Calu3 (cell line): Measurements from ENCODE around the gene CHD5. TPM values are rescaled to one million over a fixed set of nuclear protein-coding genes. Genes with fewer than 3 reads are reported as not detected.

ENCODE experiments used
- BruUV-seq: library from RNA; stranded (reverse); fragments of 400-500 nt; replicated peaks from 2 replicates; lab custom pipeline; 2021; lab: Mats Ljungman, UMichigan
- CTCF ChIA-PET: fragments of 300-600 bp; sonication (Branson Sonifier 250); formaldehyde crosslinking; loops from one replicate; lab custom pipeline; 2022; ENCODE audit warnings: antibody characterized with exemption; lab: Charles Lee
- DNase-seq: peaks from one replicate; pipeline ENCODE4 v3.0.0; 2022
- H3K27ac Mint-ChIP-seq: one replicate; pipeline ENCODE4 v1.8.0; 2022; ENCODE audit warnings: mixed read lengths; ENCODE audit not compliant: unreplicated experiment
- H3K27me3 Mint-ChIP-seq: one replicate; pipeline ENCODE4 v1.8.0; 2022; ENCODE audit warnings: mixed read lengths; ENCODE audit not compliant: unreplicated experiment
- H3K36me3 Mint-ChIP-seq: one replicate; pipeline ENCODE4 v1.8.0; 2022; ENCODE audit warnings: mild to moderate bottlenecking, moderate library complexity, mixed read lengths; ENCODE audit not compliant: insufficient read depth, unreplicated experiment
- H3K4me1 Mint-ChIP-seq: one replicate; pipeline ENCODE4 v1.8.0; 2022; ENCODE audit warnings: mild to moderate bottlenecking, low read depth, mixed read lengths; ENCODE audit not compliant: unreplicated experiment
- H3K4me3 Mint-ChIP-seq: one replicate; pipeline ENCODE4 v1.8.0; 2022; ENCODE audit warnings: mild to moderate bottlenecking, low read depth, moderate library complexity, mixed read lengths; ENCODE audit not compliant: unreplicated experiment
- H3K9me3 Mint-ChIP-seq: one replicate; pipeline ENCODE4 v1.8.0; 2022; ENCODE audit warnings: low read depth, mixed read lengths; ENCODE audit not compliant: unreplicated experiment
- CTCF ChIP-seq: fragments of 200-600 bp; IDR thresholded peaks from one replicate; pipeline ENCODE4 v1.8.0; 2022; ENCODE audit warnings: antibody characterized with exemption; ENCODE audit not compliant: unreplicated experiment
- intact Hi-C: fragments of 100-400 bp; cut with micrococcal nuclease; formaldehyde crosslinking; loops from one replicate; pipeline ENCODE4 v1.10.0; 2022; ENCODE audit not compliant: unreplicated experiment
- total RNA-seq: library from RNA; stranded (reverse); gene quantifications from 2 replicates; pipeline ENCODE4 v1.2.3, GENCODE V29; 2022

The CHD5 gene
- total RNA-seq, 1 experiment from 2014 or later = 0.28 TPM

GRCh38 chr1:6075748-6076147 lies 104.4 kb downstream of the CHD5 start:
- no TSS peak for BruUV-seq
- no peaks in the 10 kb centered on the region for H3K36me3 Mint-ChIP-seq
- peaks cover 18% of the 10 kb centered on the region for H3K27me3 Mint-ChIP-seq
- no peak for TF ChIP-seq CTCF
- CTCF ChIA-PET = no interaction called here
- intact Hi-C loops = no loop called here
- DNase-seq = no peak
- no peak overlapping the region for H3K4me3 Mint-ChIP-seq
- H3K9me3 Mint-ChIP-seq = no peaks in the 10 kb centered on the region
- H3K4me1 Mint-ChIP-seq = no peaks in the 10 kb centered on the region
- no peak overlapping the region for H3K27ac Mint-ChIP-seq

- no peaks in the 10 kb centered on the region for H3K9me3 Mint-ChIP-seq
- intact Hi-C loops = no loop called here
- no peak overlapping the region for H3K27ac Mint-ChIP-seq
- H3K4me1 Mint-ChIP-seq = no peaks in the 10 kb centered on the region
- peaks cover 10% of the 10 kb centered on the region for H3K27me3 Mint-ChIP-seq
- no peak for DNase-seq
- no peaks in the 10 kb centered on the region for H3K36me3 Mint-ChIP-seq
- TF ChIP-seq CTCF = no peak
- no peak overlapping the region for H3K4me3 Mint-ChIP-seq
- CTCF ChIA-PET = no interaction called here
- no TSS peak for BruUV-seq
These were observed 105.8 kb downstream of the CHD5 start for GRCh38 chr1:6074192-6074901.

GRCh38 chr1:6073480-6074053 lies 106.6 kb downstream of the CHD5 start:
- H3K9me3 Mint-ChIP-seq = no peaks in the 10 kb centered on the region
- H3K4me1 Mint-ChIP-seq = no peaks in the 10 kb centered on the region
- no TSS peak for BruUV-seq
- no peak for TF ChIP-seq CTCF
- intact Hi-C loops = no loop called here
- H3K27ac Mint-ChIP-seq = no peak overlapping the region
- CTCF ChIA-PET = no interaction called here
- H3K36me3 Mint-ChIP-seq = no peaks in the 10 kb centered on the region
- DNase-seq = no peak
- no peak overlapping the region for H3K4me3 Mint-ChIP-seq
- H3K27me3 Mint-ChIP-seq = peaks cover 2% of the 10 kb centered on the region

- Mint-ChIP-seq H3K4me1 (no peaks in the 10 kb centered on the region), H3K36me3 (no peaks in the 10 kb centered on the region), H3K9me3 (no peaks in the 10 kb centered on the region), H3K27ac (no peak overlapping the region), H3K4me3 (no peak overlapping the region), H3K27me3 (no peaks in the 10 kb centered on the region)
- CTCF ChIA-PET = no interaction called here
- TF ChIP-seq CTCF = no peak
- intact Hi-C loops = no loop called here
- DNase-seq = no peak
- no TSS peak for BruUV-seq
These were observed 107.2 kb downstream of the CHD5 start for GRCh38 chr1:6072774-6073479.
